ENCODE results near the gene SS18L1. TPM values are rescaled to one million over a fixed set of nuclear protein-coding genes. Genes with fewer than 3 reads are reported as not detected.

SS18L1 gene
- total and polyA plus RNA-seq, 2 experiments from 2014 or later = 2.1 to 13.0 TPM

DNA sequence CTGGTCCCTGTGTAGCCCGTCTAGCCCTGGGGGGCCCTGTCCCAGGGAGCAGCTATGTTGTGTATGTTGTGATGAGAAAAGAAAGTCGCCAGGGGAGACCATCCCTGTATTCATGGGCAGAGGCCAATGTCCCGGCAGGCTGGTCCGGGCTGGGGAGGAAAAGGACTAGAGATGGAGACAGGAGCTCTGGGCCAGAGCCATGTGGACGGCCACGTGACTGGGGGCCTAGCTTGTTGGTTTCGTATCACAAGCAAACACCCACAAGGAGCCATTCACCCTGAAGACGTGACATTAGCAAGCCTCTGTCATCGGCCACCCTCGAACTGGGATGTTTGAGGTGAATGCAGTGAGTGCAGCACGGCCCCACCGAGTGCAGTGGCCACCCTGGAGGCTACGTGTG lies 79.4 kb downstream of the SS18L1 start:
- H3K79me2 ChIP-seq = no peaks in the 10 kb centered on the region
- no peaks in the 10 kb centered on the region for H4K20me1 ChIP-seq (ENCODE audit: insufficient read depth, poor library complexity, severe bottlenecking)
- H3K36me3 ChIP-seq (replicated peaks; ENCODE audit: insufficient read depth, low read depth) = no peaks in the 10 kb centered on the region
- no peak for DNase-seq (ENCODE audit: low spot score)
- H3K4me3 ChIP-seq = no peak overlapping the region
- H2AFZ ChIP-seq = no peak overlapping the region
- WGBS (ENCODE audit: low lambda C conversion rate, missing lambda C conversion rate) = 74% methylated on average over 13 of the region's 13 CpGs
- no peak overlapping the region for H3K27ac ChIP-seq
- no peaks in the 10 kb centered on the region for H3K9me2 ChIP-seq (replicated peaks; ENCODE audit: insufficient read depth)
- no peaks in the 10 kb centered on the region for H3K9me3 ChIP-seq (ENCODE audit: low read depth)
- peaks cover 3% of the 10 kb centered on the region for H3K4me1 ChIP-seq (ENCODE audit: insufficient read depth)
- H3K4me2 ChIP-seq = no peak overlapping the region
- TF ChIP-seq, protein P1, sequence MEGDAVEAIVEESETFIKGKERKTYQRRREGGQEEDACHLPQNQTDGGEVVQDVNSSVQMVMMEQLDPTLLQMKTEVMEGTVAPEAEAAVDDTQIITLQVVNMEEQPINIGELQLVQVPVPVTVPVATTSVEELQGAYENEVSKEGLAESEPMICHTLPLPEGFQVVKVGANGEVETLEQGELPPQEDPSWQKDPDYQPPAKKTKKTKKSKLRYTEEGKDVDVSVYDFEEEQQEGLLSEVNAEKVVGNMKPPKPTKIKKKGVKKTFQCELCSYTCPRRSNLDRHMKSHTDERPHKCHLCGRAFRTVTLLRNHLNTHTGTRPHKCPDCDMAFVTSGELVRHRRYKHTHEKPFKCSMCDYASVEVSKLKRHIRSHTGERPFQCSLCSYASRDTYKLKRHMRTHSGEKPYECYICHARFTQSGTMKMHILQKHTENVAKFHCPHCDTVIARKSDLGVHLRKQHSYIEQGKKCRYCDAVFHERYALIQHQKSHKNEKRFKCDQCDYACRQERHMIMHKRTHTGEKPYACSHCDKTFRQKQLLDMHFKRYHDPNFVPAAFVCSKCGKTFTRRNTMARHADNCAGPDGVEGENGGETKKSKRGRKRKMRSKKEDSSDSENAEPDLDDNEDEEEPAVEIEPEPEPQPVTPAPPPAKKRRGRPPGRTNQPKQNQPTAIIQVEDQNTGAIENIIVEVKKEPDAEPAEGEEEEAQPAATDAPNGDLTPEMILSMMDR (IDR thresholded peaks at IDR 0.05; ENCODE audit: poor library complexity) = no peak
- TF ChIP-seq EZH2 (IDR thresholded peaks at IDR 0.05; ENCODE audit: borderline replicate concordance) = no peak
- no peak for TF ChIP-seq EZH2phosphoT487 (IDR thresholded peaks at IDR 0.05; ENCODE audit: low read depth, severe bottlenecking, unreplicated experiment)
- peaks cover 59% of the 10 kb centered on the region for H3K27me3 ChIP-seq

DNA sequence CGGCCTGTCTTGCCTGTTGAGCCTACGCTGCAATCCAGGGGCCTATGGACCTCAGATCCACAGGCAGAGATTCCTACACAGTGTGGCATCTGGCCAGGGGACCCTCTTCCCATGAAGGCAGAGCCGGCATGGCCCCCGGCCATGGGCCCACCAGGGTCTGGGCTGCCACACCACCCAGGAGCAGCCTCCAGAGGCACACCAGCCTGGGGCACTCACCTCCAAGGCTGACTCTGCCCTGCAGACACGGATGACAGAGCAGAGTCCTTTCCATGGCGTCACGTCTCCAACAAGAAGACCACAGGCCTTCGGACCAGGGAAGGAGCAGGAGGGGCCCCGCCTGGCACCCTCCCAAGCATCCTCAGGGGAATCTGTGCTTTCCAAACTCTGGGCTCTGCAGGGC lies 80.0 kb downstream of the SS18L1 start:
- Histone ChIP-seq H3K4me1 (ENCODE audit: insufficient read depth) (peaks cover 3% of the 10 kb centered on the region), H3K27me3 (peaks cover 53% of the 10 kb centered on the region), H3K9me3 (ENCODE audit: low read depth) (no peaks in the 10 kb centered on the region), H3K4me3 (no peak overlapping the region), H4K20me1 (ENCODE audit: insufficient read depth, poor library complexity, severe bottlenecking) (no peaks in the 10 kb centered on the region), H2AFZ (no peak overlapping the region), H3K4me2 (no peak overlapping the region), H3K9me2 (replicated peaks; ENCODE audit: insufficient read depth) (no peaks in the 10 kb centered on the region), H3K79me2 (no peaks in the 10 kb centered on the region), H3K27ac (no peak overlapping the region), H3K36me3 (replicated peaks; ENCODE audit: insufficient read depth, low read depth) (no peaks in the 10 kb centered on the region)
- DNase-seq (ENCODE audit: low spot score) = no peak
- WGBS (ENCODE audit: low lambda C conversion rate, missing lambda C conversion rate) = 81% methylated on average over 9 of the region's 9 CpGs
- TF ChIP-seq EZH2 (IDR thresholded peaks at IDR 0.05; ENCODE audit: borderline replicate concordance) (no peak), EZH2phosphoT487 (IDR thresholded peaks at IDR 0.05; ENCODE audit: low read depth, severe bottlenecking, unreplicated experiment) (no peak)
- TF ChIP-seq, protein P1 (IDR thresholded peaks at IDR 0.05; ENCODE audit: poor library complexity) = no peak

DNA sequence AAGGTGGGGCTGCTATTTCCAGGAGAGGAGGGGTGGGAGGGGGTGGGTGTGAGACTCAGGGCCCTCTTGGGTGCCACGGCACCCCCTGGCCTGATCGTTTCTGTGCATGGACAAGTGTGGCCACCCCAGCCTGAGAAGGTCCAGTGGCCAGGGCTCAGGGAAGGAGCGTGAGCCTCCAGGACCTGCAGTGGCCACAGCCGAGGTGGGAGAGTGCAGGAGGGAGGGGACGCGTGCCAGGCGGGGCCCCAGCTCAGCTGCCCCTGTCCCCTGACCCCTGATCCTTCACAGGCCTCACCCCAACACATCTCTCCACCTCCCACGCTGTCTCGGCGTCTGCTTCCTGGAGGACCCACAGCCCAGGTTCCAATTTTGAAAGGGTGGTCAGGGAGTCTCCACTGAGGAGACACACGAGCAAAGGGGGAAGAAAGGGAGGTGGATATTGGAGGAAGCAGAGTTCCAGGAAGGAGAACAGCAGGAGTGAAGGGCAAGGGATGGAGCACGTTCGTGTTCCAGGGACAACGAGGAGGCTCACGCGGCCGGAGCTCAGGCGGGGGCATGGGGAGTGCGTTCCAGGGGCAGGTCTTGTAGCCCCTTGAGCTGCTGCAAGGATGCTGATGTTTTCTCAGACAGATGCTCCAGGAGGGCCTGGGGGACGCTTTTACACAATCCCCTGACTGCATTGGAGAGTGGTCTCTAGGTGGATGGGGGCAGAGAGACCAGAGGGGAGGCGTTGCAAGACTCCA lies 80.7 kb downstream of the SS18L1 start:
- Histone ChIP-seq H3K36me3 (replicated peaks; ENCODE audit: insufficient read depth, low read depth) (no peaks in the 10 kb centered on the region), H3K27me3 (peaks cover 46% of the 10 kb centered on the region), H2AFZ (no peak overlapping the region), H3K27ac (no peak overlapping the region), H4K20me1 (ENCODE audit: insufficient read depth, poor library complexity, severe bottlenecking) (no peaks in the 10 kb centered on the region), H3K4me2 (no peak overlapping the region), H3K9me3 (ENCODE audit: low read depth) (no peaks in the 10 kb centered on the region), H3K9me2 (replicated peaks; ENCODE audit: insufficient read depth) (no peaks in the 10 kb centered on the region), H3K4me1 (ENCODE audit: insufficient read depth) (peaks cover 3% of the 10 kb centered on the region), H3K4me3 (no peak overlapping the region), H3K79me2 (no peaks in the 10 kb centered on the region)
- TF ChIP-seq EZH2 (IDR thresholded peaks at IDR 0.05; ENCODE audit: borderline replicate concordance) (no peak), EZH2phosphoT487 (IDR thresholded peaks at IDR 0.05; ENCODE audit: low read depth, severe bottlenecking, unreplicated experiment) (no peak)
- TF ChIP-seq, protein P1 (IDR thresholded peaks at IDR 0.05; ENCODE audit: poor library complexity) = no peak
- 72% methylated on average over 20 of the region's 21 CpGs for WGBS (ENCODE audit: low lambda C conversion rate, missing lambda C conversion rate)
- no peak for DNase-seq (ENCODE audit: low spot score)
